Activated CD8-positive, alpha-beta memory T cell treated with anti-CD3 and anti-CD28 coated beads, Interleukin-2, amount 50 U/mL, for 4 hours (primary cell): Measurements from ENCODE around the gene PROKR2.

Experiments used
- DNase-seq: peaks from one replicate; pipeline ENCODE4 v3.0.0-alpha.2; 2020

The PROKR2 gene

GRCh38 chr20:5316188-5317158 lies at the start of gene PROKR2:
Gene PROKR2, minus strand, starts transcription at chr20:5316954. Its CDS starts 2,585 bp downstream, at chr20:5314369.
- no peak for DNase-seq

GRCh38 chr20:5364997-5365597 lies 48.3 kb upstream of the PROKR2 start:
- no peak for DNase-seq

- DNase-seq = no peak
Observed at GRCh38 chr20:5364136-5364821, 47.5 kb upstream of the PROKR2 start.

GRCh38 chr20:5362771-5363170 lies 46.0 kb upstream of the PROKR2 start:
- no peak for DNase-seq

GRCh38 chr20:5361176-5361575 lies 44.4 kb upstream of the PROKR2 start:
- DNase-seq = no peak

- no peak for DNase-seq
Observed at GRCh38 chr20:5357946-5358345, 41.2 kb upstream of the PROKR2 start.

- DNase-seq = no peak
Observed at GRCh38 chr20:5356941-5357340, 40.2 kb upstream of the PROKR2 start.

GRCh38 chr20:5354901-5355300 lies 38.1 kb upstream of the PROKR2 start:
- no peak for DNase-seq

GRCh38 chr20:5353624-5354496 lies 37.1 kb upstream of the PROKR2 start:
- no peak for DNase-seq

GRCh38 chr20:5349448-5349847 lies 32.7 kb upstream of the PROKR2 start:
- DNase-seq = no peak

GRCh38 chr20:5342021-5342420 lies 25.3 kb upstream of the PROKR2 start:
- no peak for DNase-seq

- DNase-seq = no peak
Observed at GRCh38 chr20:5331340-5331739, 14.6 kb upstream of the PROKR2 start.

- no peak for DNase-seq
Observed at GRCh38 chr20:5328268-5328667, 11.5 kb upstream of the PROKR2 start.

- DNase-seq = no peak
Observed at GRCh38 chr20:5327356-5327755, 10.6 kb upstream of the PROKR2 start.

- DNase-seq = no peak
Observed at GRCh38 chr20:5315807-5316187, 957 bp downstream of the PROKR2 start.

- no peak for DNase-seq
Observed at GRCh38 chr20:5313916-5314315, 2.8 kb downstream of the PROKR2 start.

- no peak for DNase-seq
Observed at GRCh38 chr20:5312518-5312917, 4.2 kb downstream of the PROKR2 start.

- no peak for DNase-seq
Observed at GRCh38 chr20:5309971-5310370, 6.8 kb downstream of the PROKR2 start.

- no peak for DNase-seq
Observed at GRCh38 chr20:5298811-5299210, 17.9 kb downstream of the PROKR2 start.

- DNase-seq = no peak
Observed at GRCh38 chr20:5297280-5298004, 19.3 kb downstream of the PROKR2 start.

- DNase-seq = no peak
Observed at GRCh38 chr20:5290596-5290995, 26.2 kb downstream of the PROKR2 start.

GRCh38 chr20:5282561-5282960 lies 34.2 kb downstream of the PROKR2 start:
- DNase-seq = no peak
